Measurements from ENCODE around the gene ETV6.

The ETV6 gene

GRCh38 chr12:11759494-11759878, 110.0 kb downstream of the ETV6 start:
- DNase-seq (ENCODE audit: low spot score), result no peak

GRCh38 chr12:11759899-11760298, 110.4 kb downstream of the ETV6 start:
- no peak for DNase-seq (ENCODE audit: low spot score)

- DNase-seq (ENCODE audit: low spot score), result no peak
Measured at GRCh38 chr12:11761869-11762567, 112.5 kb downstream of the ETV6 start.

- DNase-seq (ENCODE audit: low spot score), result no peak
Measured at GRCh38 chr12:11762723-11763326, 113.4 kb downstream of the ETV6 start.

GRCh38 chr12:11763760-11764520, 114.5 kb downstream of the ETV6 start:
- DNase-seq (ENCODE audit: low spot score), result peak; percentile 9

GRCh38 chr12:11764837-11765236, 115.4 kb downstream of the ETV6 start:
- DNase-seq (ENCODE audit: low spot score), result no peak

- DNase-seq (ENCODE audit: low spot score), result no peak
Measured at GRCh38 chr12:11765421-11765816, 115.9 kb downstream of the ETV6 start.

GRCh38 chr12:11765817-11766794, 116.6 kb downstream of the ETV6 start:
- no peak for DNase-seq (ENCODE audit: low spot score)

- no peak for DNase-seq (ENCODE audit: low spot score)
Measured at GRCh38 chr12:11767029-11767724, 117.7 kb downstream of the ETV6 start.

- no peak for DNase-seq (ENCODE audit: low spot score)
Measured at GRCh38 chr12:11767798-11768197, 118.3 kb downstream of the ETV6 start.

GRCh38 chr12:11768233-11768965, 118.9 kb downstream of the ETV6 start:
- no peak for DNase-seq (ENCODE audit: low spot score)

- DNase-seq (ENCODE audit: low spot score), result no peak
Measured at GRCh38 chr12:11769723-11770514, 120.4 kb downstream of the ETV6 start.

- no peak for DNase-seq (ENCODE audit: low spot score)
Measured at GRCh38 chr12:11771356-11771755, 121.9 kb downstream of the ETV6 start.

- no peak for DNase-seq (ENCODE audit: low spot score)
Measured at GRCh38 chr12:11771895-11772502, 122.5 kb downstream of the ETV6 start.

GRCh38 chr12:11773889-11774677, 124.6 kb downstream of the ETV6 start:
- DNase-seq (ENCODE audit: low spot score), result no peak

GRCh38 chr12:11774821-11775220, 125.3 kb downstream of the ETV6 start:
- DNase-seq (ENCODE audit: low spot score), result no peak

GRCh38 chr12:11776316-11776715, 126.8 kb downstream of the ETV6 start:
- DNase-seq (ENCODE audit: low spot score), result no peak

GRCh38 chr12:11777451-11777850, 128.0 kb downstream of the ETV6 start:
- no peak for DNase-seq (ENCODE audit: low spot score)

GRCh38 chr12:11777962-11778361, 128.5 kb downstream of the ETV6 start:
- no peak for DNase-seq (ENCODE audit: low spot score)

Measured in HuH-7.5 (cell line).